HG03571 (cell line): ENCODE data around the gene CEP55.
"Not testable (repeated sequence)": the region's sequence is repeated elsewhere in the genome, so short reads cannot be mapped to it uniquely, and the experiment has no call there.

ENCODE experiments used
- ATAC-seq: cut with Tn5 transposase; IDR thresholded peaks from one replicate; pipeline ENCODE4 v1.9.1; 2021; ENCODE audit not compliant: unreplicated experiment

Gene CEP55

GRCh38 chr10:93505075-93505474, 8.7 kb downstream of the CEP55 start:
- ATAC-seq = no peak

GRCh38 chr10:93509816-93510215, 13.4 kb downstream of the CEP55 start:
- no peak for ATAC-seq

DNA sequence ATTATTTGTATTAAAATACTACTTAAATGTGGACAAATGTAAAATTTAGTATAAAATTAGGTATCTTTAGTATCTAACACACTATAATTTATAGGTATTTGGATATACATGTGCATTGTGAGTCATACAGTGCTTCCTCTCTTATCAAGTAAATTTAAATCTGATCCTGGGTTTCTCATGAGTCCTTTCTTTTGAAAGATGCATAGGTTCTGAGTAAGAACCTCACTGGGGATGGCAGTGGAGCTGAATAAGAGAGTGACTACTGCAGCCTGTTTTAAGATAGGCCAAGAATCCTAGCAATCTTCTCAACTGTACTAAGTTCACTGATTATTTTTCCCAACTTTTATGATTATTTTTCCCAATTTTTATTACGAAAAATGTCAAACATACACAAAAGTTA, 16.2 kb downstream of the CEP55 start:
- ATAC-seq = no peak

DNA sequence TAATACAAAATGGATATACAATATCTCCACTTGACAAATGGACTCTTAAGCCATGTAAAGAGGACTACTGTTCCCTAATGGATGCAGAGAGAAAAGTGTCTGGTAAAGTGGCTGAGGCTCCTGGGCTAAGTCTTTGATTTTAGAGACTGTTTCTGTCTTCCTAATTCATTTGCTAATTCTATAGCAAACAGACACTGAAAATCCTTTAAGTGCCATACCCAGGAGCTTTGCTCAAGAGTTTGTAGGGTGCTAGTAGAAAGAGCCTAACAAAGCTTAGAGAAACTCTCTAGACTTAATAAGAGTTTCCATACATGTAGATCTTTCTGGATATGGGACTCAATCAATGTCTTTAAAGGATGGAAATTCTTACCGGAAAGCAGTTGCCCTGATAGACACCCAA, 16.7 kb downstream of the CEP55 start:
- ATAC-seq = no peak

GRCh38 chr10:93514521-93514920, 18.1 kb downstream of the CEP55 start:
- no peak for ATAC-seq

GRCh38 chr10:93515071-93516005, 18.9 kb downstream of the CEP55 start:
- no peak for ATAC-seq

DNA sequence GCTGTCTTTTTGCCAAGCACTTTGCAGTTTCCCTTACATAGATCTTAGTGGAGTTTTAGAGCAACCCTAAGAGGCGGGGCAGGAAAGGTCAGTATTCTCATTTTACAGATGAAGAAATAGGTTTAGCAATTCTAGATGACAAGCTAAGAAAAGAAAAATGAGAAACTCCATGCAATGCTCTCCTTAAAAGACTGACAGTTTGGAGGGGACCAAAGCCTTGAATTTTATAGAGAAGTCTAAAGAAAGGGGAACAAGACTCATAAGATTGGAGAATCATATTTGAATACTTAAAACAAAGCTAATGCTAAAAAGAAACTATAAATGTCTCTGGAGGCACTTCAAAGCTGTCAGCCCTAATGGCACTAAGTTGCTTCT, 19.6 kb downstream of the CEP55 start:
- no peak for ATAC-seq

GRCh38 chr10:93518531-93518930, 22.1 kb downstream of the CEP55 start:
- no peak for ATAC-seq

DNA sequence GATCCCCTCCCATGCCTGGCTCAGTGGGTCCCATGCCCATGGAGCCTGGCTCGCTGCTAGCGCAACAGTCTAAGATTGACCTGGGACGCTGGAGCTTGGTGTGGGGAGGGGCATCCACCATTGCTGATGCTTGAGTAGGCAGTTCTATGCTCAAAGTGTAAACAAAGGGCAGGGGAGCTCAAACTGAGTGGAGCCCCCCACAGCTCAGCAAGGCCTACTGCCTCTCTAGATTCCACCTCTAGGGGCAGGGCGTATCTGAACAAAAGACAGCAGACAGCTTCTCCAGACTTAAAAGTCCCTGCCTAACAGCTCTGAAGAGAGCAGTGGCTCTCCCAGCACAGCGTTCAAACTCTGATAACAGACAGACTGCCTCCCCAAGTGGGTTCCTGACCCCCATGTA, 38.9 kb downstream of the CEP55 start:
- no peak for ATAC-seq

DNA sequence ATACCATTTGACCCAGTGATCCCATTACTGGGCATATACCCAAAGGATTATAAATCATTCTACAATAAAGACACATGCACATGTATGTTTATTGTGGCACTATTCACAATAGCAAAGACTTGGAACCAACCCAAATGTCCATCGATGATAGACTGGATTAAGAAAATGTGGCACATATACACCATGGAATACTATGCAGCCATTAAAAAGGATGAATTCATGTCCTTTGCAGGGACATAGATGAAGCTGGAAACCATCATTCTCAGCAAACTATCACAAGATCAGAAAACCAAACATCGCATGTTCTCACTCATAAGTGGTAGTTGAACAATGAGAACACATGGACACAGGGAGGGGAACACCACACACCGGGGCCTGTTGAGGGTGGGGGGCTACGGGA, 44.5 kb downstream of the CEP55 start:
- not testable (repeated sequence) for ATAC-seq

DNA sequence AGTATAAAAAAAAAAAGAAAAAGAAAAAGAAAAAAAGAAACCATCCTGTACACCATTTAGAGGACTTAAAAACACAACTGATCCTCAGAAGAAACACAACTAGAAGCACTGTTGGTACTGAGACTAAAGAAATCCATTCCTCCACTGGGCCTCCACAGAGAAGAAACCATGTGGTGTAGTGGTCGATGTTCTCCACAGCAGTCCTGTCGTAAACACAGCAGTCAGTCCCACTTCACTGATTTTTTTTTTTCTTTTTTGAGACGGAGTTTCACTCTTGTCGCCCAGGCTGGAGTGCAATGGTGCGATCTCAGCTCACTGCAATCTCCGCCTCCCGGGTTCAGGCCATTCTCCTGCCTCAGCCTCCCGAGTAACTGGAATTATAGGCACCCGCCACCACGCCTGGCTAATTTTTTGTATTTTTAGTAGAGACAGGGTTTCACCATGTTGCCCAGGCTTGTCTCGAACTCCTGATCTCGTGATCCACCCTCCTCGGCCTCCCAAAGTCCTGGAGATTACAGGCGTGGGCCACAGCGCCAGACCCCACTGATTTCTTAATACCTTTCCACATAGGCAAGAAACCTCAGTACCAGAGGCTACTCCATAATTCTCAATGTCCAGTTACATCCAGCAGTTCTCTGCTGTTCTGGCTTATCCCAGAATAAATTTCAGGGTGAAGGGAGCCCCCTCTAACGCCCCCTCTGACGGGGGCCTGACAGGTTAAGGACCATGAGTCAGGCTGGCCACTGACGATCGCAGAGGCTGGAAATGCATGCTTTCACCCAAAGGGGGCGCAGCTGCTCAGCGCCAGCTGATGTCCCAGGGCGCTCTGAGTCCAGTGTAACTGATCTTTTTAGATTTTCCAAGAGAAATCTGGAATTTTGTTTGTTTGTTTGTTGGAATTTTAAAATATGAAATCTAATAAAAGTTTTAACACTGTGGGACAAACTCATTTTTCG, 45.3 kb downstream of the CEP55 start:
- ATAC-seq = no peak

GRCh38 chr10:93542358-93542791, 46.0 kb downstream of the CEP55 start:
- no peak for ATAC-seq

GRCh38 chr10:93546995-93547394, 50.6 kb downstream of the CEP55 start:
- ATAC-seq = not testable (repeated sequence)

GRCh38 chr10:93547522-93547921, 51.1 kb downstream of the CEP55 start:
- no peak for ATAC-seq

GRCh38 chr10:93548376-93549071, 52.1 kb downstream of the CEP55 start:
- ATAC-seq = no peak

GRCh38 chr10:93550606-93551005, 54.2 kb downstream of the CEP55 start:
- ATAC-seq = no peak

DNA sequence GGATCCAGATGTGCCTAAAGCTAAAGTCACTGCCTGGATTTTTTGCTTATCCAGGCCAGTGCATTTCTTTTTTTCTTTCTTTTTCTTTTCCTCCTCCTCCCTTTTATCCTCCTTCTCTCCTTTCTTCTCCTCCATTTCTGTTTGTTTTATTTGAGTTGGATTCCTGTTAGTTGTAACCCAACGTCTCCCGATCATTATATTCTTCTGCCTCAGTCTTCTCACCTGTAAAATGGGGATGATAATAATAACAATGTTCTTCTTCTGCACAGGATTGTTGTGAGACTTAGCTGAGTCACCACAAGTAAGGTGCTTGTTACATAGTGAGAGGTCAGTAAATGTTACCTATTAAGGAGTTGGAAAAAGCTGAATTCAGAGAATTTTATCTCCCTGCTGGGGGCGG, 56.4 kb downstream of the CEP55 start:
- ATAC-seq = no peak

DNA sequence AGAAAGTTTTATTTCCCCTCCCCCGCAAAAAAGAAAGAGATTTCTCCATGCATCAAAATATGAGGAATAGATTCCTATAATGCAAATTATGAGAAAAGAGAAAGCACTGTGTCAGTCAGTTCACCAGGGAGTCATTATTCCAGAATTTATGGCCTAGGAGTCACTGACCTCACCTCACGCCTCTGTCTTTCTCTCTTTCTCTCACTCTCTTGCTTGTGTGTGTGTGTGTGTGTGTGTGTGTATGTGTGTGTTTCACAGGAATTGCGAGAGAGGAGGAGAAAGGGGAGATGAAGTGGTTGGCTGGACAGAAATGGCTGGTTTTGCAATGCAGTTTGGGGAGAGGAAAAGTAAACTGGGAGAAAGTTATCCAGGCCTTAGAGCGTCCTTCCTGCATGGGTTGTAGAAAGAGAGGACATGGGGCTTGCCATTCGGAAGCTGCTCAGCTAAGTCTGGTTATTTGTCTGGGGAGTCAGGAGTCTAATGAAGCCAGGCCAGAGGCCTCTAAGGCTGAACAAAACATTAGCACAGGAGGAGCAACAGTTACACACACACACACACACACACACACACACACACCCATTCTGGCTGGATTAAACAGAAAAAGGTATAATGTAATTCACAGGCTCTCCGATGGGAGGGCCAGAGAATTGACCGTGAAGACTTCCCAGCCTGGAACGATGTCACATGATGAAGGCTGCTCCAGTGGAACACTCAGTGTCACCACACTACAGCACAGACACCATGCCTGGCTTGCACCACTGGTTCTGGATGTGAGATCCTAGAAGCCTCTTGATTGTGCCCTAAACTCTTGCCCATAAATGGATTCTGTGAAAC, 57.3 kb downstream of the CEP55 start:
- no peak for ATAC-seq

DNA sequence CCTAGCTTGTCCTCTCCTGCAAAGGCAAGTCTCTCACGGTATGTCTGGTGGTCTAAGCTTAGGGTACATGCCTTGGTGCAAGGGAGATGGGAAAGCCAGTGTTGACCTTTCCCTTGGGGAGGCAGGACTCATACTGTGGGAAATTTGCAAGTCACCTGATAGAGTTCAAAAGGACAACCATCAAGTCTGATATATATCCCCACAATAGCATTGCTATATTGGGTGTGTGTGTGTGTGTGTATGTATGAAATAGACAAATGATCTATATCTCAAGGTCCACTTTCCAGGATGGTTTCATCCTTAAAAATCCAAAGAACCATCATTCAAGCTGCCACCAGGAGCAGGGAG, 57.9 kb downstream of the CEP55 start:
- ATAC-seq = no peak

GRCh38 chr10:93554760-93555432, 58.5 kb downstream of the CEP55 start:
- no peak for ATAC-seq
